Left lung (tissue), 10 donors: ENCODE results near the gene NMRK2. TPM values are rescaled to one million over a fixed set of nuclear protein-coding genes. Genes with fewer than 3 reads are reported as not detected.
"Not testable (repeated sequence)": the region's sequence is repeated elsewhere in the genome, so short reads cannot be mapped to it uniquely, and the experiment has no call there.

Source experiments
- ATAC-seq: fragments of 200-7000 bp; cut with Tn5 transposase; one replicate; pipeline ENCODE4 v1.9.1; 2020; ENCODE audit warnings: moderate library complexity
- DNase-seq, 4 donors: peaks; one replicate each; pipeline ENCODE4 v3.0.0-alpha.2; 2013 to 2020
- H3K27ac ChIP-seq, 2 donors: fragments of 200-600 bp; sonication (generic) in 1 of 2; one replicate each; pipeline versions ENCODE4 v1.5.0 to v1.8.0; 2020 to 2021
- H3K27me3 ChIP-seq, 2 donors: fragments of 200-600 bp; sonication (generic) in 1 of 2; one replicate each; pipeline versions ENCODE4 v1.5.0 to v1.8.0; 2020 to 2021
- H3K36me3 ChIP-seq, 2 donors: fragments of 200-600 bp; sonication (generic) in 1 of 2; one replicate each; pipeline versions ENCODE4 v1.5.0 to v1.8.0; 2020 to 2021
- H3K4me1 ChIP-seq, 2 donors: fragments of 200-600 bp; one replicate each; pipeline ENCODE4 v1.8.0; 2021
- H3K4me3 ChIP-seq, 2 donors: fragments of 200-600 bp; sonication (generic) in 1 of 2; one replicate each; pipeline versions ENCODE4 v1.5.0 to v1.8.0; 2020 to 2021; ENCODE audit warnings: mild to moderate bottlenecking in 1 of 2
- H3K9me3 ChIP-seq, 2 donors: fragments of 200-600 bp; sonication (generic) in 1 of 2; one replicate each; pipeline versions ENCODE4 v1.5.0 to v1.8.0; 2020 to 2021
- CTCF ChIP-seq, 2 donors: fragments of 200-600 bp; sonication (generic) in 1 of 2; IDR thresholded peaks; one replicate each; pipeline versions ENCODE4 v1.5.0 to v1.8.0; 2021; ENCODE audit warnings: antibody characterized with exemption in 2 of 2
- intact Hi-C, 2 donors: fragments of 100-400 bp; cut with DNase I; formaldehyde crosslinking; loops; one replicate each; pipeline versions ENCODE4 v1.11.2 to v1.14.2; 2022
- polyA plus RNA-seq, 6 donors: library from polyadenylated mRNA; unstranded; fragments of 120-200 nt; gene quantifications; one replicate each; pipeline ENCODE4 v1.2.1, GENCODE V29; 2013; ENCODE audit not compliant: insufficient read length in 6 of 6
- total RNA-seq, 2 donors: library from RNA; stranded (reverse); fragmentation: NEBNext Ultra II Directional; extraction: Animal tissue kit (Norgen Biotek cat#: 25700); gene quantifications; one replicate each; pipeline ENCODE4 v1.2.1, GENCODE V29; 2021
- donor health status: DM: no; HTN: yes; CAD: no.
- donor health status: DM: no; HTN: no; CAD: no.

Gene NMRK2
- total and polyA plus RNA-seq, 8 donors = 0.32 to 0.50 TPM; not detected in 6

- H3K27ac ChIP-seq = no peak overlapping the region
- no peak overlapping the region for H3K4me3 ChIP-seq
- no peak for TF ChIP-seq CTCF (IDR thresholded peaks at IDR 0.05)
- H3K9me3 ChIP-seq = no peaks in the 10 kb centered on the region
- ATAC-seq = no peak
- no peaks in the 10 kb centered on the region for H3K27me3 ChIP-seq
- no peaks in the 10 kb centered on the region for H3K4me1 ChIP-seq
- H3K36me3 ChIP-seq = no peaks in the 10 kb centered on the region
- intact Hi-C loops = no loop called here
- no peak for DNase-seq
These were observed 10.0 kb downstream of the NMRK2 start for GRCh38 chr19:3942790-3943409.

- H3K27ac ChIP-seq = no peak overlapping the region
- H3K36me3 ChIP-seq = no peaks in the 10 kb centered on the region
- H3K4me1 ChIP-seq = no peaks in the 10 kb centered on the region
- intact Hi-C loops = no loop called here
- no peak for TF ChIP-seq CTCF (IDR thresholded peaks at IDR 0.05)
- no peak overlapping the region for H3K4me3 ChIP-seq
- H3K27me3 ChIP-seq = no peaks in the 10 kb centered on the region
- DNase-seq (no peak), ATAC-seq (no peak)
- H3K9me3 ChIP-seq = no peaks in the 10 kb centered on the region
These were observed 11.3 kb downstream of the NMRK2 start for GRCh38 chr19:3944018-3944721.

GRCh38 chr19:3945838-3946237 is 13.0 kb downstream of the NMRK2 start:
- H3K36me3 ChIP-seq = no peaks in the 10 kb centered on the region
- H3K4me3 ChIP-seq = no peak overlapping the region
- no peak overlapping the region for H3K27ac ChIP-seq
- H3K4me1 ChIP-seq = peaks cover 0 to 5% of the 10 kb centered on the region in 2 donors
- intact Hi-C loops = no loop called here
- H3K9me3 ChIP-seq = no peaks in the 10 kb centered on the region
- ATAC-seq (no peak), DNase-seq (no peak)
- no peak for TF ChIP-seq CTCF (IDR thresholded peaks at IDR 0.05)
- H3K27me3 ChIP-seq = peaks cover 0 to 11% of the 10 kb centered on the region in 2 donors

GRCh38 chr19:3947316-3947933 is 14.6 kb downstream of the NMRK2 start:
- peaks cover 0 to 12% of the 10 kb centered on the region in 2 donors for H3K4me1 ChIP-seq
- H3K4me3 ChIP-seq, H3K27ac ChIP-seq, DNase-seq, H3K9me3 ChIP-seq, H3K36me3 ChIP-seq, intact Hi-C loops, ATAC-seq: not testable (repeated sequence)
- peaks cover 0 to 21% of the 10 kb centered on the region in 2 donors for H3K27me3 ChIP-seq

- Histone ChIP-seq H3K27ac (no peak overlapping the region), H3K4me3 (no peak overlapping the region)
- TF ChIP-seq CTCF (IDR thresholded peaks at IDR 0.05) = no peak
These were observed 16.4 kb downstream of the NMRK2 start for GRCh38 chr19:3949294-3949693.

More at GRCh38 chr19:3949294-3949693, 16.4 kb downstream of the NMRK2 start:
- DNase-seq = no peak
- ATAC-seq = no peak
- Histone ChIP-seq H3K9me3 (no peaks in the 10 kb centered on the region), H3K27me3 (peaks cover 0 to 21% of the 10 kb centered on the region in 2 donors), H3K4me1 (peaks cover 0 to 12% of the 10 kb centered on the region in 2 donors), H3K36me3 (no peaks in the 10 kb centered on the region)
- intact Hi-C loops = no loop called here
